Endothelial cell of umbilical vein (primary cell): Measurements from ENCODE around the gene TRPT1. TPM values are rescaled to one million over a fixed set of nuclear protein-coding genes. Genes with fewer than 3 reads are reported as not detected.

Source experiments
- BruUV-seq: library from RNA; stranded (reverse); fragments of 400-500 nt; replicated peaks from 2 replicates; lab custom pipeline; 2021; lab: Mats Ljungman, UMichigan
- CTCF ChIA-PET: fragments of 300-600, 350-600 bp; sonication (Branson Sonifier 250); formaldehyde crosslinking; loops from one replicate; lab custom pipeline; 2021; ENCODE audit warnings: antibody characterized with exemption, inconsistent platforms; lab: Charles Lee
- POLR2A ChIA-PET: fragments of 300-600, 350-600 bp; sonication (Branson Sonifier 250); formaldehyde crosslinking; loops from one replicate; lab custom pipeline; 2021; ENCODE audit warnings: antibody characterized with exemption, inconsistent platforms; lab: Charles Lee
- DNase-seq: peaks from one replicate; pipeline ENCODE4 v3.0.0-alpha.2; 2011; ENCODE audit warnings: low read depth, low spot score
- FAIRE-seq: peaks from 2 replicates; lab custom pipeline; 2011; peaks lifted over from hg19 to GRCh38; lab: Jason Lieb, UNC
- H2AFZ ChIP-seq: 2 replicates; pipeline ENCODE4 v1.6.0; 2012; ENCODE audit warnings: low read depth, low read length, control low read depth, inconsistent platforms
- H3K27ac ChIP-seq: 2 replicates; pipeline ENCODE4 v1.5.1; 2011; ENCODE audit warnings: low read depth, mild to moderate bottlenecking, control low read depth, low read length, moderate library complexity; ENCODE audit not compliant: insufficient read depth
- H3K27me3 ChIP-seq, 2 experiments: 2 replicates each; pipeline versions ENCODE4 v1.6.0 to v1.6.1; 2011; ENCODE audit warnings: low read length in 2 of 2, mixed read lengths in 1 of 2; ENCODE audit not compliant: control insufficient read depth in 2 of 2, insufficient read depth in 2 of 2
- H3K36me3 ChIP-seq, 2 experiments: 2 replicates in 1 of 2; 3 replicates in 1 of 2; pipeline ENCODE4 v1.5.1; 2011; ENCODE audit warnings: low read length in 2 of 2, mild to moderate bottlenecking in 1 of 2, moderate library complexity in 1 of 2; ENCODE audit not compliant: control insufficient read depth in 2 of 2, insufficient read depth in 2 of 2; ENCODE audit errors: extremely low read depth in 1 of 2
- H3K4me1 ChIP-seq: 3 replicates; pipeline ENCODE4 v1.5.1; 2011; ENCODE audit warnings: mild to moderate bottlenecking, low read length; ENCODE audit not compliant: control insufficient read depth, insufficient read depth; ENCODE audit errors: extremely low read depth
- H3K4me2 ChIP-seq: 2 replicates; pipeline ENCODE4 v1.6.1; 2011; ENCODE audit warnings: low read length, control low read depth, mixed read lengths; ENCODE audit not compliant: insufficient read depth
- H3K4me3 ChIP-seq, 3 experiments: fragments of 200-600 bp in 1 of 3; sonication (generic), shearing (Covaris generic) in 1 of 3; replicated peaks in 1 of 3; 2 replicates each; pipeline ENCODE4 v1.5.1; 2011 to 2016; ENCODE audit warnings: control low read depth in 3 of 3, low read length in 3 of 3, mild to moderate bottlenecking in 2 of 3, inconsistent platforms in 1 of 3, low read depth in 1 of 3, moderate library complexity in 1 of 3; ENCODE audit not compliant: insufficient read depth in 1 of 3
- H3K79me2 ChIP-seq: 2 replicates; pipeline ENCODE4 v1.6.0; 2012; ENCODE audit warnings: low read length, inconsistent platforms; ENCODE audit not compliant: control insufficient read depth, insufficient read depth
- H3K9ac ChIP-seq: replicated peaks from 2 replicates; pipeline ENCODE3; 2011; ENCODE audit warnings: low read length, control low read depth; ENCODE audit not compliant: insufficient read depth; ENCODE audit errors: extremely low read depth
- H3K9me1 ChIP-seq: replicated peaks from 3 replicates; pipeline ENCODE4 v1.6.0; 2011; ENCODE audit warnings: mild to moderate bottlenecking, low read length; ENCODE audit not compliant: control insufficient read depth, insufficient read depth; ENCODE audit errors: extremely low read depth
- H3K9me3 ChIP-seq: replicated peaks from 2 replicates; pipeline ENCODE4 v1.5.1; 2012; ENCODE audit warnings: low read length, inconsistent platforms; ENCODE audit not compliant: control insufficient read depth, insufficient read depth
- H4K20me1 ChIP-seq: replicated peaks from 2 replicates; pipeline ENCODE3; 2011; ENCODE audit warnings: mild to moderate bottlenecking, low read length; ENCODE audit not compliant: control insufficient read depth, insufficient read depth; ENCODE audit errors: extremely low read depth
- CTCF ChIP-seq, 2 donors: IDR thresholded peaks; 1 replicate in 1 of 2; 2 replicates in 1 of 2; pipeline ENCODE4 v1.5.1; 2011; ENCODE audit warnings: low read length in 2 of 2, mild to moderate bottlenecking in 2 of 2, moderate library complexity in 2 of 2, control low read depth in 1 of 2, inconsistent platforms in 1 of 2, low read depth in 1 of 2; ENCODE audit not compliant: insufficient read depth in 1 of 2; ENCODE audit errors: extremely low read depth in 1 of 2
- EZH2 ChIP-seq: IDR thresholded peaks from 2 replicates; pipeline ENCODE4 v1.6.1; 2012; ENCODE audit warnings: borderline replicate concordance, low read depth, mild to moderate bottlenecking, moderate library complexity, low read length, inconsistent platforms; ENCODE audit not compliant: severe bottlenecking
- FOS ChIP-seq: IDR thresholded peaks from 2 replicates; pipeline ENCODE4 v1.6.1; 2011; ENCODE audit warnings: mild to moderate bottlenecking, low read length, moderate library complexity, borderline replicate concordance; ENCODE audit not compliant: insufficient read depth
- GATA2 ChIP-seq: IDR thresholded peaks from 2 replicates; pipeline ENCODE4 v1.7.0; 2011; ENCODE audit warnings: low read depth, mild to moderate bottlenecking, moderate library complexity, mixed read lengths, low read length; ENCODE audit not compliant: insufficient read length, insufficient read depth
- JUN ChIP-seq: IDR thresholded peaks from 2 replicates; pipeline ENCODE4 v1.6.1; 2011; ENCODE audit warnings: borderline replicate concordance, low read depth; ENCODE audit not compliant: insufficient read length, insufficient read depth
- MAX ChIP-seq: IDR thresholded peaks from 2 replicates; pipeline ENCODE4 v1.6.1; 2011; ENCODE audit not compliant: insufficient read depth, insufficient read length
- MYC ChIP-seq: IDR thresholded peaks from one replicate; pipeline ENCODE4 v1.6.1; 2011; ENCODE audit warnings: mild to moderate bottlenecking, low read depth, low read length
- POLR2A ChIP-seq: IDR thresholded peaks from 2 replicates; pipeline ENCODE4 v1.6.1; 2012; ENCODE audit warnings: low read depth, mild to moderate bottlenecking, control low read depth, low read length
- POLR2AphosphoS5 ChIP-seq: IDR thresholded peaks from 2 replicates; pipeline ENCODE4 v1.6.1; 2012; ENCODE audit warnings: low read depth, mild to moderate bottlenecking, control low read depth, low read length, moderate library complexity; ENCODE audit not compliant: insufficient read depth
- dilution Hi-C: fragments of 300-500 bp; cut with MboI; formaldehyde crosslinking; loops from one replicate; pipeline ENCODE4 v1.15.0; 2019; ENCODE audit warnings: low sequenced_read_pairs; ENCODE audit not compliant: extremely low pct_ligation_motif_present
- intact Hi-C: fragments of 100-400 bp; cut with micrococcal nuclease; formaldehyde crosslinking; loops from one replicate; pipeline ENCODE4 v1.10.0; 2022
- polyA plus RNA-seq, 4 experiments: library from polyadenylated mRNA; depleted of rRNA in 3 of 4; stranded (reverse) in 3 of 4; unstranded in 1 of 4; fragments of >200 nt; gene quantifications; 2 replicates each; pipeline versions ENCODE4 v1.2.1 to v1.2.3, GENCODE V29; 2011 to 2012; ENCODE audit warnings: missing spikeins in 1 of 4
- total RNA-seq: library from RNA; stranded (reverse); gene quantifications from 2 replicates; pipeline ENCODE4 v1.2.3, GENCODE V29; 2021

The TRPT1 gene
- total and polyA plus RNA-seq, 2 donors (not counting 3 experiments of a cell fraction or from before 2014, with no cell fraction given) = 26.2 to 56.6 TPM

GRCh38 chr11:64208086-64208795, 17.7 kb downstream of the TRPT1 start:
- Histone ChIP-seq H3K4me2 (peak overlapping the region; percentile 75), H2AFZ (no peak overlapping the region), H3K36me3 (peaks cover 4 to 17% of the 10 kb centered on the region in 2 experiments), H3K27me3 (no peaks in the 10 kb centered on the region), H3K9me3 (no peaks in the 10 kb centered on the region), H3K27ac (peak overlapping the region; percentile 91), H3K79me2 (peaks cover 12% of the 10 kb centered on the region), H3K9ac (peak overlapping the region; percentile 71), H3K9me1 (no peaks in the 10 kb centered on the region), H3K4me1 (peaks cover 34% of the 10 kb centered on the region), H4K20me1 (no peaks in the 10 kb centered on the region), H3K4me3 (peak overlapping the region in 2 of 3 experiments; percentile 18 to 42)
- BruUV-seq = no TSS peak
- no peak for TF ChIP-seq JUN
- no peak for TF ChIP-seq EZH2
- FAIRE-seq (no peak), DNase-seq (no peak)
- CTCF ChIA-PET = interaction anchor here (1.2 to 11.5 kb wide), 7 partner anchors 8 to 145 kb away, joined by 3 to 413 read pairs (median 9); partner anchors contain the start of genes CATSPERZ, DNAJC4, ESRRA and PRDX5
- POLR2A ChIA-PET = interaction anchor here (0.5 to 1.6 kb wide), 4 partner anchors 10 to 59 kb away, joined by 3 to 12 read pairs (median 5); partner anchors contain the start of genes NUDT22, STIP1 and TRPT1
- dilution Hi-C loops (no loop called here), intact Hi-C loops (no loop called here)

- peaks cover 12% of the 10 kb centered on the region for H3K79me2 ChIP-seq
- H3K36me3 ChIP-seq = peaks cover 8 to 23% of the 10 kb centered on the region in 2 experiments
- no peaks in the 10 kb centered on the region for H3K9me3 ChIP-seq
- intact Hi-C loops (loop anchor here (1.0 kb wide), 4 partner anchors 19 to 34 kb away; partner anchors contain the start of genes DNAJC4, FKBP2, NUDT22 and STIP1), dilution Hi-C loops (no loop called here)
- peak overlapping the region; percentile 91 for H3K27ac ChIP-seq
- DNase-seq = peak; percentile 76
- peaks cover 34% of the 10 kb centered on the region for H3K4me1 ChIP-seq
- H3K4me3 ChIP-seq = peak overlapping the region; percentile 6 to 42 (median 18)
- TF ChIP-seq CTCF (IDR thresholded peaks at IDR 0.05; ENCODE audit: extremely low read depth in 1 of 2, insufficient read depth in 1 of 2, low read depth in 1 of 2, low read length in 2 of 2) = no peak
- peak; percentile 37 for TF ChIP-seq JUN
- TF ChIP-seq GATA2 = peak; percentile 59
- TF ChIP-seq POLR2A = peak; percentile 68
- TF ChIP-seq MYC = peak; percentile 39
- TF ChIP-seq MAX = no peak
- peak; percentile 57 for TF ChIP-seq FOS
- peak; percentile 74 for TF ChIP-seq POLR2AphosphoS5
- peak; percentile 98 for FAIRE-seq
- BruUV-seq = no TSS peak
- H3K27me3 ChIP-seq = no peaks in the 10 kb centered on the region
- H3K9me1 ChIP-seq = no peaks in the 10 kb centered on the region
- ChIA-PET POLR2A (interaction anchor here (0.5 to 1.6 kb wide), 4 partner anchors 11 to 60 kb away, joined by 3 to 12 read pairs (median 5); partner anchors contain the start of genes NUDT22, STIP1 and TRPT1), CTCF (interaction anchor here (0.9 to 11.5 kb wide), 13 partner anchors 9 to 146 kb away, joined by 3 to 413 read pairs (median 9); partner anchors contain the start of genes CATSPERZ, DNAJC4, ESRRA and NUDT22)
- H3K4me2 ChIP-seq = peak overlapping the region; percentile 75
- H4K20me1 ChIP-seq = no peaks in the 10 kb centered on the region
- H3K9ac ChIP-seq = peak overlapping the region; percentile 71
- no peak overlapping the region for H2AFZ ChIP-seq
Observed at GRCh38 chr11:64207256-64208085, 18.5 kb downstream of the TRPT1 start.
